HG03432 (cell line): ENCODE data around the gene TRIM40.

Source experiments
- ATAC-seq: cut with Tn5 transposase; IDR thresholded peaks from one replicate; pipeline ENCODE4 v1.9.1; 2021; ENCODE audit warnings: mild to moderate bottlenecking, moderate library complexity; ENCODE audit not compliant: unreplicated experiment

TRIM40 gene

GRCh38 chr6:30194797-30195690 is 59.1 kb downstream of the TRIM40 start:
- ATAC-seq: no peak

GRCh38 chr6:30195951-30196350 is 60.0 kb downstream of the TRIM40 start:
- ATAC-seq: no peak

- no peak for ATAC-seq
Measured at GRCh38 chr6:30196376-30196775, 60.4 kb downstream of the TRIM40 start.
